LNCAP (cell line): ENCODE results near the gene GTF3A.
A peak's percentile ranks its signal among the peaks of the same experiment; 100 is the strongest.

ENCODE experiments used
- CTCF ChIP-seq: fragments of 450-650 bp; IDR thresholded peaks from 2 replicates; pipeline ENCODE4 v1.5.1; 2017; ENCODE audit warnings: mild to moderate bottlenecking

GTF3A gene

GRCh38 chr13:27423333-27423732, 1.1 kb upstream of the GTF3A start:
- no peak for TF ChIP-seq CTCF

- no peak for TF ChIP-seq CTCF
Measured at GRCh38 chr13:27425158-27425917, 919 bp downstream of the GTF3A start.

- peak; percentile 35; the same call in 1 of the 2 replicates for TF ChIP-seq CTCF
Measured at GRCh38 chr13:27425918-27426630, 1.7 kb downstream of the GTF3A start.

- TF ChIP-seq CTCF = no peak
Measured at GRCh38 chr13:27427641-27428040, 3.2 kb downstream of the GTF3A start.

- no peak for TF ChIP-seq CTCF
Measured at GRCh38 chr13:27428160-27428559, 3.7 kb downstream of the GTF3A start.

GRCh38 chr13:27432180-27432579, 7.8 kb downstream of the GTF3A start:
- no peak for TF ChIP-seq CTCF

- TF ChIP-seq CTCF = no peak
Measured at GRCh38 chr13:27432611-27433210, 8.3 kb downstream of the GTF3A start.
